ENCODE results near the gene OR51B2. TPM values are rescaled to one million over a fixed set of nuclear protein-coding genes. Genes with fewer than 3 reads are reported as not detected.
A peak's percentile ranks its signal among the peaks of the same experiment; 100 is the strongest.

OR51B2 gene
- total and polyA plus RNA-seq, 3 experiments from 2014 or later = not detected

- Mint-ChIP-seq H3K4me3 (no peak overlapping the region), H3K4me1 (no peaks in the 10 kb centered on the region), H3K27me3 (peaks cover 3 to 5% of the 10 kb centered on the region in 2 donors), H3K36me3 (no peaks in the 10 kb centered on the region), H3K27ac (no peak overlapping the region), H3K9me3 (peaks cover 0 to 3% (median 0%) of the 10 kb centered on the region in 5 donors)
- no peak overlapping the region for H3K4me3 ChIP-seq (ENCODE audit: low read length)
- no peaks in the 10 kb centered on the region for H3K36me3 ChIP-seq (ENCODE audit: insufficient read depth, low read length)
- H3K27ac ChIP-seq (ENCODE audit: low read depth, low read length) = peak overlapping the region; percentile 45
- ChIA-PET POLR2A (no interaction called here), CTCF (no interaction called here)
- no peak for DNase-seq
- H3K27me3 ChIP-seq (ENCODE audit: insufficient read depth, low read length, poor library complexity, severe bottlenecking) = no peaks in the 10 kb centered on the region
- no peaks in the 10 kb centered on the region for H3K9me3 ChIP-seq (ENCODE audit: low read length)
- H3K4me1 ChIP-seq (ENCODE audit: insufficient read depth, low read length) = no peaks in the 10 kb centered on the region
Measured at GRCh38 chr11:5283882-5284281, 40.2 kb downstream of the OR51B2 start.

GRCh38 chr11:5283086-5283485 lies 41.0 kb downstream of the OR51B2 start:
- Histone ChIP-seq H3K9me3 (ENCODE audit: low read length) (no peaks in the 10 kb centered on the region), H3K27ac (ENCODE audit: low read depth, low read length) (no peak overlapping the region), H3K4me3 (ENCODE audit: low read length) (no peak overlapping the region), H3K36me3 (ENCODE audit: insufficient read depth, low read length) (no peaks in the 10 kb centered on the region), H3K27me3 (ENCODE audit: insufficient read depth, low read length, poor library complexity, severe bottlenecking) (no peaks in the 10 kb centered on the region), H3K4me1 (ENCODE audit: insufficient read depth, low read length) (no peaks in the 10 kb centered on the region)
- H3K36me3 Mint-ChIP-seq = no peaks in the 10 kb centered on the region
- POLR2A ChIA-PET = no interaction called here
- peaks cover 0 to 3% (median 0%) of the 10 kb centered on the region in 5 donors for H3K9me3 Mint-ChIP-seq
- CTCF ChIA-PET = no interaction called here
- H3K27ac Mint-ChIP-seq = no peak overlapping the region
- peaks cover 3 to 5% of the 10 kb centered on the region in 2 donors for H3K27me3 Mint-ChIP-seq
- H3K4me3 Mint-ChIP-seq = no peak overlapping the region
- no peaks in the 10 kb centered on the region for H3K4me1 Mint-ChIP-seq
- no peak for DNase-seq

DNA sequence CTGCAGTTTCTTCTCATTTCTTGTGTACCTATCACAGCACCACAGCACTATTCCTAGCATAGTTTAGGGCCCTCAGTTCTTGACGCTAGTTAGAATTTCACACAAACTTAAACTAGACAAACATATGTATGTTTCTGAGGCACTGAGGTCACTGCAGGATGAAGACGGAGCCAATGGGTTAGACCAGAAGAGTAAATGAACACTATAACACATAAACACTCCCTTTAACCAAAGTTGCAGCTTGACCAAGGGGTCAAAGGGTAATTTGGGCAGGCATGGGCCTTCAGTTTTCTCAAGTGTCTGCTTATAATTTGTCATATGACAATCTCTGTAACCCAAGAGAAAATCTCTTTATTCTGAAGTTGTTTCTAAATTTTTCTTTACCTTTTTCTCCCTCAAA lies 41.5 kb downstream of the OR51B2 start:
- no peak for DNase-seq
- Mint-ChIP-seq H3K4me1 (no peaks in the 10 kb centered on the region), H3K27me3 (peaks cover 3 to 5% of the 10 kb centered on the region in 2 donors), H3K36me3 (no peaks in the 10 kb centered on the region), H3K9me3 (peaks cover 0 to 3% (median 0%) of the 10 kb centered on the region in 5 donors), H3K27ac (no peak overlapping the region), H3K4me3 (no peak overlapping the region)
- H3K36me3 ChIP-seq (ENCODE audit: insufficient read depth, low read length) = no peaks in the 10 kb centered on the region
- ChIA-PET CTCF (no interaction called here), POLR2A (no interaction called here)
- H3K4me3 ChIP-seq (ENCODE audit: low read length) = no peak overlapping the region
- H3K9me3 ChIP-seq (ENCODE audit: low read length) = no peaks in the 10 kb centered on the region
- H3K27me3 ChIP-seq (ENCODE audit: insufficient read depth, low read length, poor library complexity, severe bottlenecking) = no peaks in the 10 kb centered on the region
- H3K27ac ChIP-seq (ENCODE audit: low read depth, low read length) = no peak overlapping the region
- H3K4me1 ChIP-seq (ENCODE audit: insufficient read depth, low read length) = no peaks in the 10 kb centered on the region

- CTCF ChIA-PET = no interaction called here
- H3K27ac Mint-ChIP-seq = no peak overlapping the region
Measured at GRCh38 chr11:5281596-5281995, 42.5 kb downstream of the OR51B2 start.

DNA sequence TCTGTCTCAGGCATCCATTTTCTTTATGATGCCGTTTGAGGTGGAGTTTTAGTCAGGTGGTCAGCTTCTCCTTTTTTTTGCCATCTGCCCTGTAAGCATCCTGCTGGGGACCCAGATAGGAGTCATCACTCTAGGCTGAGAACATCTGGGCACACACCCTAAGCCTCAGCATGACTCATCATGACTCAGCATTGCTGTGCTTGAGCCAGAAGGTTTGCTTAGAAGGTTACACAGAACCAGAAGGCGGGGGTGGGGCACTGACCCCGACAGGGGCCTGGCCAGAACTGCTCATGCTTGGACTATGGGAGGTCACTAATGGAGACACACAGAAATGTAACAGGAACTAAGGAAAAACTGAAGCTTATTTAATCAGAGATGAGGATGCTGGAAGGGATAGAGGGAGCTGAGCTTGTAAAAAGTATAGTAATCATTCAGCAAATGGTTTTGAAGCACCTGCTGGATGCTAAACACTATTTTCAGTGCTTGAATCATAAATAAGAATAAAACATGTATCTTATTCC lies 43.5 kb downstream of the OR51B2 start:
- Histone ChIP-seq H3K27me3 (ENCODE audit: insufficient read depth, low read length, poor library complexity, severe bottlenecking) (no peaks in the 10 kb centered on the region), H3K4me3 (ENCODE audit: low read length) (no peak overlapping the region), H3K27ac (ENCODE audit: low read depth, low read length) (no peak overlapping the region), H3K36me3 (ENCODE audit: insufficient read depth, low read length) (no peaks in the 10 kb centered on the region), H3K4me1 (ENCODE audit: insufficient read depth, low read length) (no peaks in the 10 kb centered on the region), H3K9me3 (ENCODE audit: low read length) (no peaks in the 10 kb centered on the region)
- Mint-ChIP-seq H3K27ac (no peak overlapping the region), H3K27me3 (peaks cover 3 to 4% of the 10 kb centered on the region in 2 donors), H3K4me3 (no peak overlapping the region), H3K4me1 (no peaks in the 10 kb centered on the region), H3K36me3 (no peaks in the 10 kb centered on the region), H3K9me3 (peaks cover 0 to 3% (median 0%) of the 10 kb centered on the region in 5 donors)
- CTCF ChIA-PET = no interaction called here
- DNase-seq = no peak
- POLR2A ChIA-PET = no interaction called here

More at GRCh38 chr11:5281596-5281995, 42.5 kb downstream of the OR51B2 start:
- Mint-ChIP-seq H3K4me3 (no peak overlapping the region), H3K9me3 (peaks cover 0 to 3% (median 0%) of the 10 kb centered on the region in 5 donors), H3K27me3 (peaks cover 3 to 4% of the 10 kb centered on the region in 2 donors), H3K4me1 (no peaks in the 10 kb centered on the region), H3K36me3 (no peaks in the 10 kb centered on the region)
- no peaks in the 10 kb centered on the region for H3K4me1 ChIP-seq (ENCODE audit: insufficient read depth, low read length)
- POLR2A ChIA-PET = no interaction called here
- no peaks in the 10 kb centered on the region for H3K27me3 ChIP-seq (ENCODE audit: insufficient read depth, low read length, poor library complexity, severe bottlenecking)
- no peaks in the 10 kb centered on the region for H3K9me3 ChIP-seq (ENCODE audit: low read length)
- no peak for DNase-seq
- H3K36me3 ChIP-seq (ENCODE audit: insufficient read depth, low read length) = no peaks in the 10 kb centered on the region
- no peak overlapping the region for H3K4me3 ChIP-seq (ENCODE audit: low read length)
- no peak overlapping the region for H3K27ac ChIP-seq (ENCODE audit: low read depth, low read length)

DNA sequence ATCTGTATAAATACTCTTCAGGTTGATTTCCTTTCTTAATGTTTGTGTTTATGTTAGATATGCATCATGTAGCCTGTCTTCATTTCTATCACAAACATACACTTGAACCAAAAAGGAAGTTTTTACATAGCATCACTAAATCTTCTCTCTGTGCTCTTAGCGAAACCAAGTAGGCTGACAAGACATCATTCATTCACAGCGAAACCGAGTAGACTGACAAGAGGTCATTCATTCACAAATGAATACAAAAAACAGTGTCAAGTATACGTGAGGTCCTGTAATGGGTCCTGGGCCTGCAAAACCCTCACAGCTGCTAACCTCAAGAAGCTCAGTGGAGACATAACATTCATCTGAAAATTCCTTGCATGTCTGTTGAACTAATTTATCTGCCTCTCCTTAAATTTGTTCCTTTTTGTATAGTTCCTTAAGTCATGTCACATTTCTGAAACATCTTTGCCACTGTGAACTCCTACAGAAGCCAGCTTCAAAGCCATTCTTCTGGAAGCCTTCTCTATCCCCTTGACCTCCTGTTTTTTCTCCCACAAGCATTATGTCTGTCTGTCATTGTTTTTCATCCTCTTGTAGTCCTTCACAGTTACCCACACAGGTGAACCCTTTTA lies 44.5 kb downstream of the OR51B2 start:
- no peaks in the 10 kb centered on the region for H3K9me3 ChIP-seq (ENCODE audit: low read length)
- ChIA-PET POLR2A (no interaction called here), CTCF (no interaction called here)
- H3K27me3 ChIP-seq (ENCODE audit: insufficient read depth, low read length, poor library complexity, severe bottlenecking) = no peaks in the 10 kb centered on the region
- H3K4me3 ChIP-seq (ENCODE audit: low read length) = no peak overlapping the region
- H3K4me3 Mint-ChIP-seq = no peak overlapping the region
- H3K27ac ChIP-seq (ENCODE audit: low read depth, low read length) = peak overlapping the region; percentile 26
- H3K27ac Mint-ChIP-seq = no peak overlapping the region
- H3K36me3 ChIP-seq (ENCODE audit: insufficient read depth, low read length) = no peaks in the 10 kb centered on the region
- no peaks in the 10 kb centered on the region for H3K36me3 Mint-ChIP-seq
- no peaks in the 10 kb centered on the region for H3K4me1 ChIP-seq (ENCODE audit: insufficient read depth, low read length)
- no peak for DNase-seq
- H3K4me1 Mint-ChIP-seq = no peaks in the 10 kb centered on the region
- no peaks in the 10 kb centered on the region for H3K9me3 Mint-ChIP-seq
- peaks cover 3 to 4% of the 10 kb centered on the region in 2 donors for H3K27me3 Mint-ChIP-seq

DNA sequence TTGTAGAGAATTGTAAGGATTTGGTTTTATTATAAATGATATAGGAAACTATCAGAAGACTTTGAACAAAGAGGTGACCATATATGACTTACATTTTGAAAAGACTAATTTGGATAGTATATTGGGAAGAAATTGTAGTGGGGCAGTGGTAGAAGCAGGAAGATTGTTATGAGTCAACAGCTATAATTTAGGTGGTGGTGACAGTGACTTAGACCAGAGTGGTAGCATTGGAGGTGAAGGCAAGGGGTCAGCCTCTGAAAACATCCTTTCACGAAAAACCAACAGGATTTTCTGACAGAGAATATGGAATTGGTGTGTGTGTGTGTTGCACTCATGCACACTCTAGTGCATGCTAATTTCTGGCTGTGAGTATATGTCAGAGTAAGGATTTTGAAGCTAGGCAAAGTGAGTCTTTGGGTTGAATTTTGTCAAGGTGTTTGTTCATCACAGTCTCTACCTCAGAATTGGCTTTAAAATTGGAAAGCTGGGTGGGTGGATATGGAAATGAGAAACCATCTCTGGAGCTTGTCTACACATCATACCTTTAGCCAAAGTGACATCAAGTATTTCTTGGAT lies 46.2 kb downstream of the OR51B2 start:
- ChIA-PET POLR2A (no interaction called here), CTCF (no interaction called here)
- Mint-ChIP-seq H3K27ac (no peak overlapping the region), H3K36me3 (no peaks in the 10 kb centered on the region), H3K4me1 (no peaks in the 10 kb centered on the region), H3K9me3 (no peaks in the 10 kb centered on the region), H3K27me3 (peaks cover 0 to 3% of the 10 kb centered on the region in 2 donors), H3K4me3 (no peak overlapping the region)
- no peaks in the 10 kb centered on the region for H3K9me3 ChIP-seq (ENCODE audit: low read length)
- H3K27me3 ChIP-seq (ENCODE audit: insufficient read depth, low read length, poor library complexity, severe bottlenecking) = no peaks in the 10 kb centered on the region
- no peaks in the 10 kb centered on the region for H3K36me3 ChIP-seq (ENCODE audit: insufficient read depth, low read length)
- DNase-seq = no peak
- no peaks in the 10 kb centered on the region for H3K4me1 ChIP-seq (ENCODE audit: insufficient read depth, low read length)
- H3K4me3 ChIP-seq (ENCODE audit: low read length) = no peak overlapping the region
- H3K27ac ChIP-seq (ENCODE audit: low read depth, low read length) = no peak overlapping the region

DNA sequence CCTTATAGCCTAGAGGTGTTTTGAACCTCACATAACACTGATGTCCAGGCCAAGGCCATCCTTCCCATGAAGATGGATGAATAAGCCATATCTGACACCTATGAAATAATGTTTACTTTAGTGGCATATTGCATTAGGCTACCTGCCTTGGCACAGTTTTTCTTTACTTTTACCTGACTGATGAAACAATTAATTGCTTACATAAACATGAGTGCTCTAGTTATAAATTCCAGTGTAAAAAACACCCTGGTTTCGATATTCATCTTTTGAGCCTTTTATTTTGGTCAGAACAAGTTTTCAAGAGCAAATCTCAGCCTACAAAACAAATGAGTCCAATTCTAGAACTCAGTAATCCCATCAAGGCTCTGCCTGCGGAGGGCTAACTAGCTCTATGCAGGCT lies 47.4 kb downstream of the OR51B2 start:
- Histone ChIP-seq H3K4me3 (ENCODE audit: low read length) (no peak overlapping the region), H3K27me3 (ENCODE audit: insufficient read depth, low read length, poor library complexity, severe bottlenecking) (no peaks in the 10 kb centered on the region), H3K36me3 (ENCODE audit: insufficient read depth, low read length) (no peaks in the 10 kb centered on the region), H3K27ac (ENCODE audit: low read depth, low read length) (peak overlapping the region; percentile 64), H3K4me1 (ENCODE audit: insufficient read depth, low read length) (no peaks in the 10 kb centered on the region), H3K9me3 (ENCODE audit: low read length) (no peaks in the 10 kb centered on the region)
- Mint-ChIP-seq H3K36me3 (no peaks in the 10 kb centered on the region), H3K27ac (no peak overlapping the region), H3K9me3 (no peaks in the 10 kb centered on the region), H3K27me3 (peaks cover 0 to 3% of the 10 kb centered on the region in 2 donors), H3K4me3 (no peak overlapping the region), H3K4me1 (no peaks in the 10 kb centered on the region)
- ChIA-PET CTCF (no interaction called here), POLR2A (no interaction called here)
- DNase-seq = no peak
